Measurements from ENCODE around the gene TMED4. TPM values are rescaled to one million over a fixed set of nuclear protein-coding genes. Genes with fewer than 3 reads are reported as not detected.

The TMED4 gene
- total and polyA plus RNA-seq, 2 donors (not counting 3 experiments of a cell fraction or from before 2014, with no cell fraction given), result 63.4 to 89.7 TPM

DNA sequence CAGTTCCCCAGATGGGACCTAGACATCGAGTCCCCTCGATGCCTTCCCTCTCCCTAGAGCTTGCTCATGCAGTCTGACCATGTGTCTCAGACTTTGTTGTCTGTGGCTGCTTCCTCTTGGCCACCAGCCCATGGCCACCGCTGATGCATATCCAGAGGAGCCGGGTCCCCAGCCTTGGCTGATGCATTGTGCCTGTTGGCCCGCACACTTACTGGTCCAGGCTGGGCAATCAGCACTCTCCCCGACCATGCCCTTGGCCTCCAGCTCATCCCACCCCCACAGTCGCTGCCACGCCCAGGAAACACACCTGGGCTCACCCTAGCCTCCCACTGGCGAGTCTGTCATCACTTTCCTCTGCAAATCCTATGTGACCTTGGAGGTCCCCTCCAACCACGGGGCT is 51.0 kb downstream of the TMED4 start:
- no peaks in the 10 kb centered on the region for H3K9me3 ChIP-seq (replicated peaks; ENCODE audit: control insufficient read depth, insufficient read depth, low read length)
- intact Hi-C loops (cut with micrococcal nuclease) (no loop called here), dilution Hi-C loops (cut with MboI; ENCODE audit: extremely low pct_ligation_motif_present, low sequenced_read_pairs) (no loop called here)
- no peak for TF ChIP-seq POLR2A (IDR thresholded peaks at IDR 0.05; ENCODE audit: low read depth, low read length)
- TF ChIP-seq JUN (IDR thresholded peaks at IDR 0.05; ENCODE audit: borderline replicate concordance, insufficient read depth, insufficient read length, low read depth), result no peak
- TF ChIP-seq POLR2AphosphoS5 (IDR thresholded peaks at IDR 0.05; ENCODE audit: insufficient read depth, low read depth, low read length), result no peak
- TF ChIP-seq FOS (IDR thresholded peaks at IDR 0.05; ENCODE audit: borderline replicate concordance, insufficient read depth, low read length), result no peak
- no peak for TF ChIP-seq MYC (IDR thresholded peaks at IDR 0.05; ENCODE audit: low read depth, low read length)
- TF ChIP-seq, protein P1, sequence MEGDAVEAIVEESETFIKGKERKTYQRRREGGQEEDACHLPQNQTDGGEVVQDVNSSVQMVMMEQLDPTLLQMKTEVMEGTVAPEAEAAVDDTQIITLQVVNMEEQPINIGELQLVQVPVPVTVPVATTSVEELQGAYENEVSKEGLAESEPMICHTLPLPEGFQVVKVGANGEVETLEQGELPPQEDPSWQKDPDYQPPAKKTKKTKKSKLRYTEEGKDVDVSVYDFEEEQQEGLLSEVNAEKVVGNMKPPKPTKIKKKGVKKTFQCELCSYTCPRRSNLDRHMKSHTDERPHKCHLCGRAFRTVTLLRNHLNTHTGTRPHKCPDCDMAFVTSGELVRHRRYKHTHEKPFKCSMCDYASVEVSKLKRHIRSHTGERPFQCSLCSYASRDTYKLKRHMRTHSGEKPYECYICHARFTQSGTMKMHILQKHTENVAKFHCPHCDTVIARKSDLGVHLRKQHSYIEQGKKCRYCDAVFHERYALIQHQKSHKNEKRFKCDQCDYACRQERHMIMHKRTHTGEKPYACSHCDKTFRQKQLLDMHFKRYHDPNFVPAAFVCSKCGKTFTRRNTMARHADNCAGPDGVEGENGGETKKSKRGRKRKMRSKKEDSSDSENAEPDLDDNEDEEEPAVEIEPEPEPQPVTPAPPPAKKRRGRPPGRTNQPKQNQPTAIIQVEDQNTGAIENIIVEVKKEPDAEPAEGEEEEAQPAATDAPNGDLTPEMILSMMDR (IDR thresholded peaks at IDR 0.05; ENCODE audit: extremely low read depth in 1 of 2, insufficient read depth in 1 of 2, low read depth in 1 of 2, low read length in 2 of 2), result no peak
- no peak overlapping the region for H3K9ac ChIP-seq (replicated peaks; ENCODE audit: extremely low read depth, insufficient read depth, low read length)
- H3K27ac ChIP-seq (ENCODE audit: insufficient read depth, low read depth, low read length), result no peak overlapping the region
- CTCF ChIA-PET, result no interaction called here
- FAIRE-seq (no peak), DNase-seq (ENCODE audit: low read depth, low spot score) (no peak)
- no peaks in the 10 kb centered on the region for H3K4me1 ChIP-seq (ENCODE audit: control insufficient read depth, extremely low read depth, insufficient read depth, low read length)
- no peaks in the 10 kb centered on the region for H3K27me3 ChIP-seq (ENCODE audit: control insufficient read depth in 2 of 2, insufficient read depth in 2 of 2, low read length in 2 of 2)
- no peaks in the 10 kb centered on the region for H4K20me1 ChIP-seq (replicated peaks; ENCODE audit: control insufficient read depth, extremely low read depth, insufficient read depth, low read length)
- H3K4me2 ChIP-seq (ENCODE audit: insufficient read depth, low read length), result no peak overlapping the region
- H3K36me3 ChIP-seq (ENCODE audit: control insufficient read depth in 2 of 2, extremely low read depth in 1 of 2, insufficient read depth in 2 of 2, low read length in 2 of 2), result no peaks in the 10 kb centered on the region
- POLR2A ChIA-PET, result no interaction called here
- no TSS peak for BruUV-seq (replicated peaks)
- no peak overlapping the region for H3K4me3 ChIP-seq (replicated peaks in 1 of 3; ENCODE audit: insufficient read depth in 1 of 3, low read depth in 1 of 3, low read length in 3 of 3)
- no peaks in the 10 kb centered on the region for H3K9me1 ChIP-seq (replicated peaks; ENCODE audit: control insufficient read depth, extremely low read depth, insufficient read depth, low read length)
- no peak overlapping the region for H2AFZ ChIP-seq (ENCODE audit: low read depth, low read length)
- H3K79me2 ChIP-seq (ENCODE audit: control insufficient read depth, insufficient read depth, low read length), result no peaks in the 10 kb centered on the region

Other genes with a start within 250 kb of the TMED4 start
- gene NUDCD3, start 91.6 kb downstream of the TMED4 start, total RNA-seq, result 117 and 137 TPM in 2 replicates
- gene NUDCD3, start 91.6 kb downstream of the TMED4 start, polyA plus RNA-seq, result 39.4 and 50.6 TPM in 2 replicates
- not detected in 2 replicates for gene NPC1L1, start 40.9 kb downstream of the TMED4 start, total RNA-seq
- not detected in 2 replicates for gene NPC1L1, start 40.9 kb downstream of the TMED4 start, polyA plus RNA-seq
- 93.4 and 96.6 TPM in 2 replicates for gene DDX56, start 8.3 kb downstream of the TMED4 start, total RNA-seq
- gene DDX56, start 8.3 kb downstream of the TMED4 start, polyA plus RNA-seq, result 94.7 and 102 TPM in 2 replicates
- 81.4 and 88.9 TPM in 2 replicates for gene OGDH, start 24.4 kb upstream of the TMED4 start, total RNA-seq
- 86.2 and 92.9 TPM in 2 replicates for gene OGDH, start 24.4 kb upstream of the TMED4 start, polyA plus RNA-seq
- 87.5 and 88.6 TPM in 2 replicates for gene ZMIZ2, start 166.6 kb upstream of the TMED4 start, total RNA-seq
- 30.6 and 37.6 TPM in 2 replicates for gene ZMIZ2, start 166.6 kb upstream of the TMED4 start, polyA plus RNA-seq
- 2,542 and 2,602 TPM in 2 replicates for gene PPIA, start 214.4 kb upstream of the TMED4 start, total RNA-seq
- gene PPIA, start 214.4 kb upstream of the TMED4 start, polyA plus RNA-seq, result 4,328 and 5,159 TPM in 2 replicates